Measurements from ENCODE around the gene OGDH. TPM values are rescaled to one million over a fixed set of nuclear protein-coding genes. Genes with fewer than 3 reads are reported as not detected.

OGDH gene
- total RNA-seq, 1 donor from 2014 or later = 67.1 TPM

DNA sequence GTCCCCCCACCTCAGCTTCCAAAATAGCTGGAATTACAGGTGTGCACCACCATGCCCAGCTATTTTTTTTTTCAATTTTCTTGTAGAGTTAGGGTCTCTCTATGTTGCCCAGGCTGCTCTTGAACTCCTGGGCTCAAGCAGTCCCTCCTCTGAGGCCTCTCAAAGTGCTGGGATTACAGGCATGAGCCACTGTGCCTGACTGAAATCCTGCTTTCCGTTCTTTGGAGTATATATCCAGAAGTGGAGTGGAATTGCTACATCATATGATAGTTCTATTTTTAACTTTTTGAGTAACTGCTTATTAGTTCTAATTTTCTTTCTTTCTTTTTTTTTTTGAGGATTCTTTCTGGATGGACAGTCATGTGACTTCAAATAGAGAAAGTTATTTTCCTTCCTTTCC is 79.3 kb downstream of the OGDH start:
- TF ChIP-seq, protein P1, sequence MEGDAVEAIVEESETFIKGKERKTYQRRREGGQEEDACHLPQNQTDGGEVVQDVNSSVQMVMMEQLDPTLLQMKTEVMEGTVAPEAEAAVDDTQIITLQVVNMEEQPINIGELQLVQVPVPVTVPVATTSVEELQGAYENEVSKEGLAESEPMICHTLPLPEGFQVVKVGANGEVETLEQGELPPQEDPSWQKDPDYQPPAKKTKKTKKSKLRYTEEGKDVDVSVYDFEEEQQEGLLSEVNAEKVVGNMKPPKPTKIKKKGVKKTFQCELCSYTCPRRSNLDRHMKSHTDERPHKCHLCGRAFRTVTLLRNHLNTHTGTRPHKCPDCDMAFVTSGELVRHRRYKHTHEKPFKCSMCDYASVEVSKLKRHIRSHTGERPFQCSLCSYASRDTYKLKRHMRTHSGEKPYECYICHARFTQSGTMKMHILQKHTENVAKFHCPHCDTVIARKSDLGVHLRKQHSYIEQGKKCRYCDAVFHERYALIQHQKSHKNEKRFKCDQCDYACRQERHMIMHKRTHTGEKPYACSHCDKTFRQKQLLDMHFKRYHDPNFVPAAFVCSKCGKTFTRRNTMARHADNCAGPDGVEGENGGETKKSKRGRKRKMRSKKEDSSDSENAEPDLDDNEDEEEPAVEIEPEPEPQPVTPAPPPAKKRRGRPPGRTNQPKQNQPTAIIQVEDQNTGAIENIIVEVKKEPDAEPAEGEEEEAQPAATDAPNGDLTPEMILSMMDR (IDR thresholded peaks at IDR 0.05; ENCODE audit: unreplicated experiment) = no peak
- Mint-ChIP-seq H3K4me1 (ENCODE audit: unreplicated experiment) (no peaks in the 10 kb centered on the region), H3K4me3 (ENCODE audit: unreplicated experiment) (no peak overlapping the region), H3K27ac (ENCODE audit: unreplicated experiment) (no peak overlapping the region), H3K27me3 (ENCODE audit: unreplicated experiment) (peaks cover 2% of the 10 kb centered on the region), H3K36me3 (ENCODE audit: low read depth, unreplicated experiment) (peaks cover 15% of the 10 kb centered on the region), H3K9me3 (ENCODE audit: unreplicated experiment) (no peaks in the 10 kb centered on the region)
- no peak for DNase-seq (ENCODE audit: low spot score)

DNA sequence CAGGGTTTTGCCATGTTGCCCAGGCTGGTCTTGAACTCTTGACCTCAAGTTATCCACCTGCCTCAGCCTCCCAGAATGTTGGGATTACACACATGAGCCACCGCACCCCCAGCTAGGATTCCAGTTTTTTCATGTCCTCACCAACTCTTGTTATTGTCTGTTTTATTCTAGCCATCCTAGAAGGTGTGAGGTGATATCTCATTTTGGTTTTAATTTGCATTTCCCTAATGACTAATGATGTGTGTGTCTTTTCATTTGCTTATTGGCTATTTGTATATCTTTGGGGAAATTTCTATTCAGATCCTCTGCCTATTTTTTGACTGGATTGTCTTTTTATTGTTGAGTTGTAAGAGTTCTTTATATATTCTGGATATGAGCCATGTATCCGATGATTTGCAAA is 83.0 kb downstream of the OGDH start:
- H3K27ac Mint-ChIP-seq (ENCODE audit: unreplicated experiment) = no peak overlapping the region
- no peaks in the 10 kb centered on the region for H3K27me3 Mint-ChIP-seq (ENCODE audit: unreplicated experiment)
- TF ChIP-seq, protein P1 (IDR thresholded peaks at IDR 0.05; ENCODE audit: unreplicated experiment) = no peak
- peaks cover 9% of the 10 kb centered on the region for H3K36me3 Mint-ChIP-seq (ENCODE audit: low read depth, unreplicated experiment)
- H3K4me3 Mint-ChIP-seq (ENCODE audit: unreplicated experiment) = no peak overlapping the region
- H3K4me1 Mint-ChIP-seq (ENCODE audit: unreplicated experiment) = no peaks in the 10 kb centered on the region
- no peaks in the 10 kb centered on the region for H3K9me3 Mint-ChIP-seq (ENCODE audit: unreplicated experiment)
- DNase-seq (ENCODE audit: low spot score) = no peak

DNA sequence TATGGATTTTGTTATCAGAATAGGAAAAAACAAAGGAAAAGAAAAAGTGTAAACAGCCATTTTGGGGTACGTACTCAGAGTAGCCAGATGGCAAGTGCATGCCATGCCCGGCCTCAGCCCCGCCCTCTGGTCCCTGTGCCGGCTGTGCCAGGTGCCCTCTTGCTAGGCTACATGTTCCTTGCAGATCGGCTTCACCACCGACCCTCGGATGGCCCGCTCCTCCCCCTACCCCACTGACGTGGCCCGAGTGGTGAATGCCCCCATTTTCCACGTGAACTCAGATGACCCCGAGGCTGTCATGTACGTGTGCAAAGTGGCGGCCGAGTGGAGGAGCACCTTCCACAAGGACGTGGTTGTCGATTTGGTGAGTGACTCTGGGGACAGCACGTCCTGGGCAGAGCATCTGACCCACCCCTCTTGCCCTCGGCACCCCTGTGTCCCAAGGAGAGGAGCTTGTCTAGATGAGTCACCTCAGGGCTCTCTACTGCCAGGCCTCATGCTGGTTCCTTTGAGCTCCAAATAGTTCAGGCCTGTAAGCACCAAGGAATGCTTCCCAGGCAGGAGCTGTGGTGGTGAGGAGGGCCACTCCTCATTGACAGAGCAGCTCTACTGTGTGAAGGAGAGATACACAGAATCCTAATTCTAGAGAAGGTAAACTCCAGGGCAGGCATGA is 87.3 kb downstream of the OGDH start:
- Mint-ChIP-seq H3K27ac (ENCODE audit: unreplicated experiment) (no peak overlapping the region), H3K4me1 (ENCODE audit: unreplicated experiment) (no peaks in the 10 kb centered on the region), H3K4me3 (ENCODE audit: unreplicated experiment) (no peak overlapping the region), H3K9me3 (ENCODE audit: unreplicated experiment) (no peaks in the 10 kb centered on the region), H3K27me3 (ENCODE audit: unreplicated experiment) (peaks cover 1% of the 10 kb centered on the region), H3K36me3 (ENCODE audit: low read depth, unreplicated experiment) (peaks cover 29% of the 10 kb centered on the region)
- TF ChIP-seq, protein P1 (IDR thresholded peaks at IDR 0.05; ENCODE audit: unreplicated experiment) = no peak
- DNase-seq (ENCODE audit: low spot score) = no peak

DNA sequence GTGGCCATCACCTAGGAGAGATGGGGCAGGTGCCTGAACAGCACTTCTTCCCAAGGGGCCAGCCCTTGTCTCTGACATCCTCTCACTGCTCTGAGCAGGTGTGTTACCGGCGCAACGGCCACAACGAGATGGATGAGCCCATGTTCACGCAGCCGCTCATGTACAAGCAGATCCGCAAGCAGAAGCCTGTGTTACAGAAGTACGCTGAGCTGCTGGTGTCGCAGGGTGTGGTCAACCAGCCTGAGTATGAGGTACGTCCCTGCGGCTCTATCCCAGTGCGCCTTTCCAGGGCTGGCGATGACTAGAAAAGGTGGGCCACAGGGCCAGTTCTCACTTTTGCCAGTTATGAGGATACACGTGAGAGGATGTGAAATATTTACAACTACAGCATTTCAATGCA is 87.9 kb downstream of the OGDH start:
- TF ChIP-seq, protein P1 (IDR thresholded peaks at IDR 0.05; ENCODE audit: unreplicated experiment) = no peak
- no peak for DNase-seq (ENCODE audit: low spot score)
- Mint-ChIP-seq H3K36me3 (ENCODE audit: low read depth, unreplicated experiment) (peaks cover 32% of the 10 kb centered on the region), H3K9me3 (ENCODE audit: unreplicated experiment) (no peaks in the 10 kb centered on the region), H3K4me3 (ENCODE audit: unreplicated experiment) (no peak overlapping the region), H3K27me3 (ENCODE audit: unreplicated experiment) (peaks cover 1% of the 10 kb centered on the region), H3K27ac (ENCODE audit: unreplicated experiment) (no peak overlapping the region), H3K4me1 (ENCODE audit: unreplicated experiment) (no peaks in the 10 kb centered on the region)

DNA sequence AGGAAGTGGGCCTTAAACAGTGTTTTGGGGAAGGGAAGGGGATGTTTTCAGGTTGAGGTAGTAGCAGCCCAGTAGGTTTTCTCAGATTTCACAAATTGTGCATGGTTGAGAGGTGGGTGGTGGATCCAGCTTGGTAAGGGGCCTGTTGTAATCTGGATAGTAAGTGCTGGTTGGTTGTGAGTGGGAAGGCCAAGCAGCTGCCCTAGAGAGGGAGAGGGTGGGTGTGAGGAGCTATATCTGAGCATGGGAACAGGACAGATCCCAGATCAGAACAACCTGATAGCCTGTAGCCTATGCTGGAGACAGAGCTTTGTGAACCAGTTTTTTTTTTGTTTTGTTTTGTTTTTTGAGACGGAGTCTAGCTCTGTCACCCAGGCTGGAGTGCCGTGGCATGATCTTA is 88.3 kb downstream of the OGDH start:
- H3K27me3 Mint-ChIP-seq (ENCODE audit: unreplicated experiment) = peaks cover 1% of the 10 kb centered on the region
- H3K9me3 Mint-ChIP-seq (ENCODE audit: unreplicated experiment) = no peaks in the 10 kb centered on the region
- DNase-seq (ENCODE audit: low spot score) = no peak
- no peaks in the 10 kb centered on the region for H3K4me1 Mint-ChIP-seq (ENCODE audit: unreplicated experiment)
- H3K27ac Mint-ChIP-seq (ENCODE audit: unreplicated experiment) = no peak overlapping the region
- H3K36me3 Mint-ChIP-seq (ENCODE audit: low read depth, unreplicated experiment) = peaks cover 36% of the 10 kb centered on the region
- no peak overlapping the region for H3K4me3 Mint-ChIP-seq (ENCODE audit: unreplicated experiment)
- TF ChIP-seq, protein P1 (IDR thresholded peaks at IDR 0.05; ENCODE audit: unreplicated experiment) = no peak
